ENCODE measurements around the gene ULBP3. TPM values are rescaled to one million over a fixed set of nuclear protein-coding genes. Genes with fewer than 3 reads are reported as not detected.
"Not testable (repeated sequence)": the region's sequence is repeated elsewhere in the genome, so short reads cannot be mapped to it uniquely, and the experiment has no call there.

Gene ULBP3
- total RNA-seq, 1 experiment from 2014 or later, result 36.4 TPM

DNA sequence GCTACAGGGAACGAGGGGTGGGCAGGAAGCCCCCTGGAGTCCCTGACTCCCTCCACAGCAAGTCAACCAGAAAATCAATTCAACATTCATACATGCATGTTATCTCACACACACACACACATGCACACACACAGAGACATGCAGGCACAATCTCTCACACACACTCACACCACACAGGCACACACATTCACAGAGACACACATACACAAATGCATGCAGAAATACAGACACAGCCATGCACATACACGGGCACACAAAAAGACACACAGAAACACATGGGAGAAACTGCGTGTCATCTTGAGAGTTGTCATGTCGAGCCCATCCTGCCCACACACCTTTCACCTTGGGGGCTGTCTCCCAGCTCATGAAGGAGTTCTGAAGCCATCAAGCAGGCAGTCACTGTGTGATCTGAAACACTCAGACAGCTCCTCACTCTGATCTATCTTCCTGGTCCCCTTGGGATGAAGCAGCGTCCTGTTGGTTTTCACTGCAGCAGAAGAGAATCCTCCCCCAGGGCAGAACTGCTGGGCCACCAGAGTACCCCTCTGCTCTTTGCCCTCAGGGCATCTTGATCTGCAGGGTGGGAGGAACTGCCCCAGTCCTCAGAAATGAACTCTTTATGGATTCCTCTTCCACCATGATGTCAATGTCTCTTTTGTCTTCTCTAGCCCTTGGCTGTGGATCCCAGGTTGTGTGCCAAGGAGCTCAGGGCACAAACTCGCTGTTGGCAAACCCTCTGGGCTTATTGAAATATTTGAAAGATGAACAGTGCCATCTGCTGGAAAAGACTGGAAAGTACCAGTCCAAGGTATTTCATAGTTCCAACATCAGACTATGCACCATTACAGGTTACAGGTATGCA, 52.4 kb downstream of the ULBP3 start:
- DNase-seq (ENCODE audit: low read depth), result peak; percentile 72

DNA sequence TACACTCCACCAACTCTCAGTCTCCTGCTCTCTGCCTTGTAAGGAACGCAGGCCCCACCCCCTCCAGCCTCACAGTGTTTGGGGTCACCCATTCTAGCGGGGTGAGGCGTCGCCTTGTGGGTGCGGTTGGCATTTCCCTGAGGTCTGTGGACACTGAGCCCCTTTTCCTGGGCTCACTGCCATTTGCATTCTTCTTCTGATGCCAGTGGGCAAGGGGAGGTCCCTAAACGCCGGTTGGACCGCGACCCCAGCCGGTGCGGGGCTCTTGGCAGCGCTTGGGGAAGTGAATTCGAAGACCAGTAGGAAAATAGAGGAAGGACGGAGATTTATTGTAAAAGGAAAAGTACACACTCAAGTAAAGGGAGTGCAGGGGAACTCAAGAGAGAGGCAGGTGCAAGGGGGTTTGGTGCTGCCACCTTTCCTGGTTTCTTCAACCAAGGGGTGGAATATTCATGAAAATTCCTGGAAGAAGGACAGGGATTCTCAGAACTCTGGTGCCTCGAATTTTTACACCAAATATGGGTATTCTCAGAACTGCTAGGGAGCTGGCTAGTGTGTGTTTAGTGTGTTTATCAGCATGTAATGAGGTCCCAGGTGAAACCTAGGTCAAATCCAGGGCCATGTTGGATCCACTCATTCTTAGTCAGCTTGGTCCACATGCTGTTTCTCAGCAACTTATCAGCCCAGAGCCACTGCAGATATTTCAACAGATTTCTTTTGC, 53.5 kb downstream of the ULBP3 start:
- DNase-seq (ENCODE audit: low read depth), result peak; percentile 67

- not testable (repeated sequence) for DNase-seq (ENCODE audit: low read depth)
These were observed 54.2 kb downstream of the ULBP3 start for GRCh38 chr6:150014623-150015280.

DNA sequence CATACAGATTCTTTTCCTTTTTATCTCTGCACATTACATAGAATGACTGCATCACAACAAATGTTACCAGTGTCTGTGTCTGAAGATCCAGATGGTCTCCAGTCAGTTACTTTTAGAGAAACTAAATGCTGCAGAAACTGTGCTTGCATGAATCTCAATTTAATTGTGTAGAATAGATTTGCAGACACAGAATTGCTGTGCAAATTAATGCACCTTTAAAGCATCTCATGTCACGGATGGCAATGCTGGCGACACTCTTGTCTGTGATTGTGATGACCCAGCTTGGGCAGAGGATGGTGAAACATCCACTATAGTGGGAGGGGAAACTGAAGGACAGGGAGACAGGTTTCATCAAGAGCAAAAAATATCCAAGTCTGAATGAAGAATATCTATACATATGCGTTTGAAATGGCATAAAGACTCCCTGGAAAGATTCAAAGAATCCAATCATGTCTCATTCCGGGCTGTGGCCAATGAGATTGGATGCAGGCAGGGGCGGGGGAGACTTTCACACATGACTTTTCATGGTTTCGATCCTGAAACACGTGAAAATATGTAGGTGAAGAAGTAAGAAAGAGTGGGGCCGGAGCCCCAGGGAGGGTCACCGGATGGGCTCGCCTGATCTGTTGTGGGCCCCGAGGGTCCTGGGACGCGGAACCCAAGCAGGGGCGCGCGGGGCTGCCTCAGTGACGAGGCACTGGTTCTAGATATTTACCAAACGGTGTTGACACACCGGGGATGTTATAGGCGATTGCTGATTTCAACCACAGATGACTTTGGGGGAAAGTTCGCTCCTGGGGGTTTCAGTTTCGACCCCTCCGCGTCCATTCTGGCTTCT, 54.9 kb downstream of the ULBP3 start:
- not testable (repeated sequence) for DNase-seq (ENCODE audit: low read depth)

DNA sequence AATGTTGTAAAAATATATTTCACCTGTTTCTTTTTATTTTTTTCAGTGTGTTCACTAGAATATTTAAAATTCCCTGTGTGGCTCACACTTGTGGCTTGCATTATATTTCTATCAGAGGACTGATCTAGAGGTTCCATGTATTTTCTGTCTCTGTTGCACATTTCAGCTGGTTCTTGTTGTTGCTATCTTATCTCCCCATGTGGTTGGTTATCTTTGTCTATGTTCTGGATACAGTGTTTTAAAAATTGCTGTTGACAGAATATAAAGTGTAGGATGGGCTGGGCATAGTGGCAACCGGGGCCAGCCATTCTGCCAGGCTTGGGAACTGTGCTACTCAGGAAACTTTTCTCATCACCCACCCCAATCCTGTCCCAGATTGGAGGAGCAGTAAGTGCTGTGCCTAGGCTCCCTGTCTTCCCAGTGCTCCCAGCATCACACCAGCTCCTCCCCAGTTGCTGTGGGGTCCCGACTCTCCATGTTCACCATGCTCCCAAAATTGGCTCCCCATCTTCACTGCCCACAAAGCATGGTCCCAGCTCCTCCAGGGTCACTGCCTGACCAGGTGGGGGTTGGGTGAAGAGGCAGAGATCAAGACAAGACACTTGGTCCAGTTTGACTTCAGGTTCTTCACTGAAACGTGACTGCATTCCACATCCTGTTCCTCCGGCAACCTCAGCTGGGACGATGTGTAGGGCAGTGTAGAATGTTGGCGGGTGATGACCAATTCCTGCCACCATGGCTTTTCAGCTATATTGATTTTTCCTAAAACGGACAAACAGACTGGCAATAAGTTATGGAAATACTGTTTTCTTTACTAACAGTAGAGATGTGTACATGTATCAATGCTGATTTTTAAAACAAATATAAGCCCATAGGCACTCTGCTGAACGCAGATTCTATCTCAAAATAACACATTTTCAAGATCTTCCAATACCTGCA, 55.8 kb downstream of the ULBP3 start:
- DNase-seq (ENCODE audit: low read depth), result not testable (repeated sequence)

Other genes with a start within 250 kb of the ULBP3 start
- 60.6 and 73.0 TPM in 2 replicates for gene LRP11, start 204.8 kb downstream of the ULBP3 start, total RNA-seq (2014; rRNA removed; shearing (Covaris generic))
- 1.4 and 4.1 TPM in 2 replicates for gene RAET1E, start 171.0 kb downstream of the ULBP3 start, total RNA-seq (2014; rRNA removed; shearing (Covaris generic))
- 0.27 and 0.86 TPM in 2 replicates for gene RAET1G, start 146.0 kb downstream of the ULBP3 start, total RNA-seq (2014; rRNA removed; shearing (Covaris generic))
- gene ULBP2, start 127.1 kb downstream of the ULBP3 start, total RNA-seq (2014; rRNA removed; shearing (Covaris generic)), result 42.6 and 53.7 TPM in 2 replicates
- gene ULBP1, start 105.2 kb downstream of the ULBP3 start, total RNA-seq (2014; rRNA removed; shearing (Covaris generic)), result 1.2 and 1.6 TPM in 2 replicates
- gene RAET1L, start 43.6 kb downstream of the ULBP3 start, total RNA-seq (2014; rRNA removed; shearing (Covaris generic)), result 0.36 and 1.1 TPM in 2 replicates
- gene PPP1R14C, start 73.9 kb upstream of the ULBP3 start, total RNA-seq (2014; rRNA removed; shearing (Covaris generic)), result 12.3 and 17.5 TPM in 2 replicates